ENCODE measurements around the gene CAMKMT. TPM values are rescaled to one million over a fixed set of nuclear protein-coding genes. Genes with fewer than 3 reads are reported as not detected.
"Not testable (repeated sequence)": the region's sequence is repeated elsewhere in the genome, so short reads cannot be mapped to it uniquely, and the experiment has no call there.

CAMKMT gene
- total RNA-seq, 1 donor from 2014 or later, result 12.1 TPM

- no peak for DNase-seq (ENCODE audit: low spot score)
Measured at GRCh38 chr2:44549856-44550255, 188.1 kb downstream of the CAMKMT start.

- DNase-seq (ENCODE audit: low spot score), result no peak
Measured at GRCh38 chr2:44550561-44550960, 188.8 kb downstream of the CAMKMT start.

- DNase-seq (ENCODE audit: low spot score), result no peak
Measured at GRCh38 chr2:44551497-44551896, 189.8 kb downstream of the CAMKMT start.

- no peak for DNase-seq (ENCODE audit: low spot score)
Measured at GRCh38 chr2:44553456-44553855, 191.7 kb downstream of the CAMKMT start.

- no peak for DNase-seq (ENCODE audit: low spot score)
Measured at GRCh38 chr2:44555700-44556099, 194.0 kb downstream of the CAMKMT start.

GRCh38 chr2:44559108-44559507 is 197.4 kb downstream of the CAMKMT start:
- DNase-seq (ENCODE audit: low spot score), result no peak

- no peak for DNase-seq (ENCODE audit: low spot score)
Measured at GRCh38 chr2:44560352-44560751, 198.6 kb downstream of the CAMKMT start.

GRCh38 chr2:44560941-44561340 is 199.2 kb downstream of the CAMKMT start:
- DNase-seq (ENCODE audit: low spot score), result no peak

- no peak for DNase-seq (ENCODE audit: low spot score)
Measured at GRCh38 chr2:44562737-44563136, 201.0 kb downstream of the CAMKMT start.

- DNase-seq (ENCODE audit: low spot score), result no peak
Measured at GRCh38 chr2:44564752-44565151, 203.0 kb downstream of the CAMKMT start.

- no peak for DNase-seq (ENCODE audit: low spot score)
Measured at GRCh38 chr2:44566059-44566458, 204.3 kb downstream of the CAMKMT start.

GRCh38 chr2:44569491-44569890 is 207.7 kb downstream of the CAMKMT start:
- DNase-seq (ENCODE audit: low spot score), result no peak

GRCh38 chr2:44570271-44570670 is 208.5 kb downstream of the CAMKMT start:
- no peak for DNase-seq (ENCODE audit: low spot score)

GRCh38 chr2:44570777-44571176 is 209.0 kb downstream of the CAMKMT start:
- DNase-seq (ENCODE audit: low spot score), result no peak

GRCh38 chr2:44572196-44572900 is 210.6 kb downstream of the CAMKMT start:
- DNase-seq (ENCODE audit: low spot score), result no peak

- DNase-seq (ENCODE audit: low spot score), result no peak
Measured at GRCh38 chr2:44573996-44574395, 212.2 kb downstream of the CAMKMT start.

GRCh38 chr2:44578471-44579093 is 216.8 kb downstream of the CAMKMT start:
- no peak for DNase-seq (ENCODE audit: low spot score)

GRCh38 chr2:44579115-44579836 is 217.5 kb downstream of the CAMKMT start:
- no peak for DNase-seq (ENCODE audit: low spot score)

- no peak for DNase-seq (ENCODE audit: low spot score)
Measured at GRCh38 chr2:44579837-44580230, 218.1 kb downstream of the CAMKMT start.

- DNase-seq (ENCODE audit: low spot score), result no peak
Measured at GRCh38 chr2:44580875-44581515, 219.2 kb downstream of the CAMKMT start.

GRCh38 chr2:44582363-44583008 is 220.7 kb downstream of the CAMKMT start:
- DNase-seq (ENCODE audit: low spot score), result no peak

- DNase-seq (ENCODE audit: low spot score), result not testable (repeated sequence)
Measured at GRCh38 chr2:44595615-44596014, 233.9 kb downstream of the CAMKMT start.

Data from mucosa of gallbladder (tissue), 1 donor.